DND-41 (cell line): ENCODE measurements around the gene COX6A2.
A peak's percentile ranks its signal among the peaks of the same experiment; 100 is the strongest.

Source experiments
- ATAC-seq: fragments of 200-7000 bp; cut with Tn5 transposase; 3 replicates; pipeline ENCODE4 v1.9.1; 2021; ENCODE audit warnings: low read depth; ENCODE audit not compliant: insufficient read depth
- DNase-seq: peaks from one replicate; pipeline ENCODE4 v3.0.0-alpha.2; 2020
- H2AFZ ChIP-seq: 2 replicates; pipeline ENCODE4 v1.6.0; 2012; ENCODE audit warnings: low read depth, low read length
- H3K27ac ChIP-seq: 2 replicates; pipeline ENCODE4 v1.5.1; 2012; ENCODE audit warnings: low read length, inconsistent platforms
- H3K27me3 ChIP-seq: fragments of 200-600 bp; sonication (generic); 2 replicates; pipeline ENCODE4 v1.6.0; 2012; ENCODE audit warnings: low read length, mild to moderate bottlenecking, inconsistent platforms; ENCODE audit not compliant: insufficient read depth, poor library complexity
- H3K36me3 ChIP-seq: 2 replicates; pipeline ENCODE4 v1.5.1; 2012; ENCODE audit warnings: low read length, inconsistent platforms; ENCODE audit not compliant: insufficient read depth
- H3K4me1 ChIP-seq: 2 replicates; pipeline ENCODE4 v1.5.1; 2012; ENCODE audit warnings: mild to moderate bottlenecking, low read length; ENCODE audit not compliant: insufficient read depth
- H3K4me2 ChIP-seq: 2 replicates; pipeline ENCODE4 v1.6.0; 2012; ENCODE audit warnings: mild to moderate bottlenecking, moderate library complexity, low read length, inconsistent platforms; ENCODE audit not compliant: insufficient read depth
- H3K4me3 ChIP-seq, 2 experiments: fragments of 200-600 bp in 1 of 2; shearing (Covaris generic) in 1 of 2; 2 replicates each; pipeline ENCODE4 v1.5.1; 2012 to 2016; ENCODE audit warnings: inconsistent platforms in 2 of 2, low read length in 2 of 2, mild to moderate bottlenecking in 2 of 2, low read depth in 1 of 2, moderate library complexity in 1 of 2
- H3K79me2 ChIP-seq: 2 replicates; pipeline ENCODE4 v1.6.0; 2012; ENCODE audit warnings: low read length, inconsistent platforms; ENCODE audit not compliant: insufficient read depth
- H3K9ac ChIP-seq: 2 replicates; pipeline ENCODE4 v1.6.0; 2012; ENCODE audit warnings: low read depth, mild to moderate bottlenecking, inconsistent platforms, low read length, moderate library complexity
- H3K9me3 ChIP-seq: 2 replicates; pipeline ENCODE4 v1.5.1; 2012; ENCODE audit warnings: low read length, moderate library complexity, mild to moderate bottlenecking, inconsistent platforms; ENCODE audit not compliant: insufficient read depth, severe bottlenecking
- H4K20me1 ChIP-seq: 2 replicates; pipeline ENCODE4 v1.6.0; 2012; ENCODE audit warnings: low read length; ENCODE audit not compliant: insufficient read depth
- CTCF ChIP-seq: IDR thresholded peaks from 2 replicates; pipeline ENCODE4 v1.5.1; 2012; ENCODE audit warnings: borderline replicate concordance, low read length, moderate library complexity, mild to moderate bottlenecking; ENCODE audit not compliant: poor library complexity, severe bottlenecking; ENCODE audit errors: extremely low read depth
- EZH2 ChIP-seq: IDR thresholded peaks from 3 replicates; pipeline ENCODE4 v1.6.1; 2012; ENCODE audit warnings: borderline replicate concordance, low read depth, mild to moderate bottlenecking, moderate library complexity, low read length, inconsistent platforms; ENCODE audit not compliant: severe bottlenecking

Gene COX6A2

GRCh38 chr16:31464781-31465260 lies 36.7 kb upstream of the COX6A2 start:
- H3K4me3 ChIP-seq, result no peak overlapping the region
- no peak for ATAC-seq
- H3K9me3 ChIP-seq, result no peaks in the 10 kb centered on the region
- H4K20me1 ChIP-seq, result no peaks in the 10 kb centered on the region
- peaks cover 6% of the 10 kb centered on the region for H3K79me2 ChIP-seq
- H3K4me1 ChIP-seq, result peaks cover 44% of the 10 kb centered on the region
- H3K27me3 ChIP-seq, result no peaks in the 10 kb centered on the region
- peaks cover 33% of the 10 kb centered on the region for H3K36me3 ChIP-seq
- H3K9ac ChIP-seq, result no peak overlapping the region
- no peak for DNase-seq
- H3K4me2 ChIP-seq, result no peak overlapping the region
- TF ChIP-seq CTCF (no peak), EZH2 (no peak)
- no peak overlapping the region for H2AFZ ChIP-seq
- no peak overlapping the region for H3K27ac ChIP-seq

GRCh38 chr16:31464348-31464769 lies 36.2 kb upstream of the COX6A2 start:
- ATAC-seq (no peak), DNase-seq (no peak)
- TF ChIP-seq CTCF (no peak), EZH2 (no peak)
- Histone ChIP-seq H3K27ac (no peak overlapping the region), H3K9ac (no peak overlapping the region), H3K79me2 (peaks cover 6% of the 10 kb centered on the region), H3K9me3 (no peaks in the 10 kb centered on the region), H4K20me1 (no peaks in the 10 kb centered on the region), H3K27me3 (no peaks in the 10 kb centered on the region), H3K4me2 (no peak overlapping the region), H3K36me3 (peaks cover 33% of the 10 kb centered on the region), H3K4me3 (no peak overlapping the region), H2AFZ (no peak overlapping the region), H3K4me1 (peaks cover 44% of the 10 kb centered on the region)

DNA sequence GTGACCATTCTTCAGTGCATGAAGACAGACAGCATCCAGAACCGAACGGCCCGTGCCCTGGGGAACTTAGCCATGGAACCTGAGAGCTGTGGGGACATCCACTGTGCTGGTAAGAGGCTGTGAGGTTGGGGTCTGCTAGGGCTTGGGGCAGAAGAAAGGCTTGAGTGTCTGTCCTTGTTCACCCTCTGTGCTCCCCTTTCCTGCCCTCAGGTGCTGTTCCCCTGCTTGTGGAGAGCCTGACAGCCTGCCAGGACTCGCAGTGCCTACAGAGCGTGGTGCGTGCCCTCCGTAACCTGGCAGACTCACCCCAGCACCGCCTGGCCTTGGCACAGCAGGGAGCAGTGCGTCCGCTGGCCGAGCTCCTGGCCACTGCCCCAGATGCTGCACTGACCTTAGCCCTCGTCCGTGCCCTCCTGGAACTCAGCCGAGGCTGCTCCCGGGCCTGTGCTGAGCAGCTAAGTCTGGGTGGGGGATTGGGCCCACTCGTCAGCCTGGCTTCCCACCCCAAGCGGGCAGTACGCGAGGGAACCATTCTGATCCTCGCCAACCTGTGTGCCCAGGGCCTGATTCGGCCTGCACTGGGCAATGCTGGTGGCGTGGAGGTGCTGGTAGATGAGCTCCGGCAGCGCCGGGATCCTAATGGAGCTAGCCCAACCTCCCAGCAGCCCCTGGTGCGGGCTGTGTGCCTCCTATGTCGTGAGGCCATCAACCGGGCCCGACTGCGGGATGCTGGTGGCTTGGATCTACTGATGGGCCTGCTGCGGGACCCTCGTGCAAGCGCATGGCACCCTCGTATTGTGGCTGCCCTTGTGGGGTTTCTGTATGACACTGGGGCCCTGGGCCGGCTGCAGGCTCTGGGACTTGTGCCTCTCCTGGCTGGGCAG lies 34.0 kb upstream of the COX6A2 start:
- no peaks in the 10 kb centered on the region for H3K9me3 ChIP-seq
- ATAC-seq, result no peak
- H2AFZ ChIP-seq, result no peak overlapping the region
- H3K9ac ChIP-seq, result no peak overlapping the region
- H3K36me3 ChIP-seq, result peaks cover 40% of the 10 kb centered on the region
- no peaks in the 10 kb centered on the region for H3K27me3 ChIP-seq
- no peak overlapping the region for H3K4me3 ChIP-seq
- no peak overlapping the region for H3K4me2 ChIP-seq
- H3K4me1 ChIP-seq, result peaks cover 39% of the 10 kb centered on the region
- peak overlapping the region; percentile 7; the same call in 1 of the 2 replicates for H3K27ac ChIP-seq
- no peak for DNase-seq
- H3K79me2 ChIP-seq, result peaks cover 23% of the 10 kb centered on the region
- TF ChIP-seq EZH2, result no peak
- no peak for TF ChIP-seq CTCF
- peaks cover 13% of the 10 kb centered on the region for H4K20me1 ChIP-seq
